NCI-H510A (cell line): ENCODE results near the gene GAGE12D.
"Not testable (repeated sequence)": the region's sequence is repeated elsewhere in the genome, so short reads cannot be mapped to it uniquely, and the experiment has no call there.

Experiments used
- DNase-seq: peaks from one replicate; lab custom pipeline; 2025; lab: John Stamatoyannopoulos, UW

GAGE12D gene, protein sequence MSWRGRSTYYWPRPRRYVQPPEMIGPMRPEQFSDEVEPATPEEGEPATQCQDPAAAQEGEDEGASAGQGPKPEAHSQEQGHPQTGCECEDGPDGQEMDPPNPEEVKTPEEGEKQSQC

DNA sequence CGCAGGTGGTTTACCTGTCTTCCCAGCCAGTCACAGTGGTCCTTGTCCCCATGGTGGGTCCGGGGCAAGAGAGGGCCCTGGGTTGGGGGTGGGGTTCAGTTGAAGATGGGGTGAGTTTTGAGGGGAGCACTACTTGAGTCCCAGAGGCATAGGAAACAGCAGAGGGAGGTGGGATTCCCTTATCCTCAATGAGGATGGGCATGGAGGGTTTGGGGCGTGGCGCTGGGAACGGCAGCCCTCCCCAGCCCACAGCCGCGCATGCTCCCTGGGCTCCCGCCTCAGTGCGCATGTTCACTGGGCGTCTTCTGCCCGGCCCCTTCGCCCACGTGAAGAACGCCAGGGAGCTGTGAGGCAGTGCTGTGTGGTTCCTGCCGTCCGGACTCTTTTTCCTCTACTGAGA is at the start of gene GAGE12D:
TSS of gene GAGE12D (plus strand) at position 301 of the 400 bp plus-strand sequence. CDS start 1,155 bp downstream, outside the sequence.
- not testable (repeated sequence) for DNase-seq

DNA sequence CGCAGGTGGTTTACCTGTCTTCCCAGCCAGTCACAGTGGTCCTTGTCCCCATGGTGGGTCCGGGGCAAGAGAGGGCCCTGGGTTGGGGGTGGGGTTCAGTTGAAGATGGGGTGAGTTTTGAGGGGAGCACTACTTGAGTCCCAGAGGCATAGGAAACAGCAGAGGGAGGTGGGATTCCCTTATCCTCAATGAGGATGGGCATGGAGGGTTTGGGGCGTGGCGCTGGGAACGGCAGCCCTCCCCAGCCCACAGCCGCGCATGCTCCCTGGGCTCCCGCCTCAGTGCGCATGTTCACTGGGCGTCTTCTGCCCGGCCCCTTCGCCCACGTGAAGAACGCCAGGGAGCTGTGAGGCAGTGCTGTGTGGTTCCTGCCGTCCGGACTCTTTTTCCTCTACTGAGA is 9.7 kb upstream of the GAGE12D start, which contains the start of gene GAGE12C:
TSS of gene GAGE12C (plus strand) at position 301 of the 400 bp plus-strand sequence. CDS start 1,155 bp downstream, outside the sequence.
- DNase-seq: not testable (repeated sequence)

DNA sequence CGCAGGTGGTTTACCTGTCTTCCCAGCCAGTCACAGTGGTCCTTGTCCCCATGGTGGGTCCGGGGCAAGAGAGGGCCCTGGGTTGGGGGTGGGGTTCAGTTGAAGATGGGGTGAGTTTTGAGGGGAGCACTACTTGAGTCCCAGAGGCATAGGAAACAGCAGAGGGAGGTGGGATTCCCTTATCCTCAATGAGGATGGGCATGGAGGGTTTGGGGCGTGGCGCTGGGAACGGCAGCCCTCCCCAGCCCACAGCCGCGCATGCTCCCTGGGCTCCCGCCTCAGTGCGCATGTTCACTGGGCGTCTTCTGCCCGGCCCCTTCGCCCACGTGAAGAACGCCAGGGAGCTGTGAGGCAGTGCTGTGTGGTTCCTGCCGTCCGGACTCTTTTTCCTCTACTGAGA is 9.5 kb downstream of the GAGE12D start, which contains the start of gene GAGE12E:
TSS of gene GAGE12E (plus strand) at position 301 of the 400 bp plus-strand sequence. CDS start 1,155 bp downstream, outside the sequence.
- not testable (repeated sequence) for DNase-seq

DNA sequence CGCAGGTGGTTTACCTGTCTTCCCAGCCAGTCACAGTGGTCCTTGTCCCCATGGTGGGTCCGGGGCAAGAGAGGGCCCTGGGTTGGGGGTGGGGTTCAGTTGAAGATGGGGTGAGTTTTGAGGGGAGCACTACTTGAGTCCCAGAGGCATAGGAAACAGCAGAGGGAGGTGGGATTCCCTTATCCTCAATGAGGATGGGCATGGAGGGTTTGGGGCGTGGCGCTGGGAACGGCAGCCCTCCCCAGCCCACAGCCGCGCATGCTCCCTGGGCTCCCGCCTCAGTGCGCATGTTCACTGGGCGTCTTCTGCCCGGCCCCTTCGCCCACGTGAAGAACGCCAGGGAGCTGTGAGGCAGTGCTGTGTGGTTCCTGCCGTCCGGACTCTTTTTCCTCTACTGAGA is 19.0 kb downstream of the GAGE12D start, which contains the start of gene GAGE12F:
TSS of gene GAGE12F (plus strand) at position 301 of the 400 bp plus-strand sequence. CDS start 1,155 bp downstream, outside the sequence.
- DNase-seq: not testable (repeated sequence)

DNA sequence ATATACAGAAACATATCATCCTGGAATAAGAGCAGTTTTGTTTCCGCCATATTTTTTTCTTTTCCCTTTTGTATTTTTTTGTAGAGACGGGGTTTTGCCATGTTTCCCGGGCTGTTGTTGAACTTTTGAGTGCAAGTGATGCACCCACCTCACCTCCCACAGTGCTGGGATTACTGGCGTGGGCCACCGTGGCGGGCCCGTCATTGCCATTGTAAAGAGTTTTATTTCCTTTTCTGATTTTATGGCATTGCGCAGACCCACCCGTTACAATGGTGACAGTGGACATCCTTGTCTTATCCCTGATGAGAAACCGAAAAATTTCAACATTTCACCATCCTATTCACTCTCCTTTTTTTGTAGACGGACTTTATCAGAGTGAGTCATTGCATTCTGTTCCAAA is 27.2 kb downstream of the GAGE12D start:
- not testable (repeated sequence) for DNase-seq

DNA sequence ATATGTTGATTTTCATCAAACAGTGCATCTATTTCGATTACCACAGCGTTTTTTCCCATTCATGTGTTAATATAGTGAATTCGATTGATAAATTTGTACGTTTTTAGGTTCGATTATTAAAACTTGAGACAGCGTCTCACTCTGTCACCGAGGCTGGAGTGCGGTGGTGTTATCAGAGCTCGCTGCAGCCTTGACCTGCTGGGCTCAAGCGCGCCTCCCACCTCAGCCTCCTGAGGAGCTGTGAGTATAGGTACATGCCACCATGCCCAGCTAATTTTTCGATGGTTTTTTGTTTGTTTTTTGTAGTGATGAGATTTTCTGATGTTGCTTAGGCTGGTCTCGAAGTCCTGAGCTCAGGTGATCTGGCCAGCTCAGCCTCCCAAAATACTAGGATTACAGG is 27.6 kb downstream of the GAGE12D start:
- not testable (repeated sequence) for DNase-seq

DNA sequence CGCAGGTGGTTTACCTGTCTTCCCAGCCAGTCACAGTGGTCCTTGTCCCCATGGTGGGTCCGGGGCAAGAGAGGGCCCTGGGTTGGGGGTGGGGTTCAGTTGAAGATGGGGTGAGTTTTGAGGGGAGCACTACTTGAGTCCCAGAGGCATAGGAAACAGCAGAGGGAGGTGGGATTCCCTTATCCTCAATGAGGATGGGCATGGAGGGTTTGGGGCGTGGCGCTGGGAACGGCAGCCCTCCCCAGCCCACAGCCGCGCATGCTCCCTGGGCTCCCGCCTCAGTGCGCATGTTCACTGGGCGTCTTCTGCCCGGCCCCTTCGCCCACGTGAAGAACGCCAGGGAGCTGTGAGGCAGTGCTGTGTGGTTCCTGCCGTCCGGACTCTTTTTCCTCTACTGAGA is 28.6 kb downstream of the GAGE12D start, which contains the start of gene GAGE12G:
TSS of gene GAGE12G (plus strand) at position 301 of the 400 bp plus-strand sequence. CDS start 1,155 bp downstream, outside the sequence.
- DNase-seq: not testable (repeated sequence)

DNA sequence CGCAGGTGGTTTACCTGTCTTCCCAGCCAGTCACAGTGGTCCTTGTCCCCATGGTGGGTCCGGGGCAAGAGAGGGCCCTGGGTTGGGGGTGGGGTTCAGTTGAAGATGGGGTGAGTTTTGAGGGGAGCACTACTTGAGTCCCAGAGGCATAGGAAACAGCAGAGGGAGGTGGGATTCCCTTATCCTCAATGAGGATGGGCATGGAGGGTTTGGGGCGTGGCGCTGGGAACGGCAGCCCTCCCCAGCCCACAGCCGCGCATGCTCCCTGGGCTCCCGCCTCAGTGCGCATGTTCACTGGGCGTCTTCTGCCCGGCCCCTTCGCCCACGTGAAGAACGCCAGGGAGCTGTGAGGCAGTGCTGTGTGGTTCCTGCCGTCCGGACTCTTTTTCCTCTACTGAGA is 38.1 kb downstream of the GAGE12D start, which contains the start of gene GAGE12H:
TSS of gene GAGE12H (plus strand) at position 301 of the 400 bp plus-strand sequence. CDS start 1,155 bp downstream, outside the sequence.
- DNase-seq: not testable (repeated sequence)

DNA sequence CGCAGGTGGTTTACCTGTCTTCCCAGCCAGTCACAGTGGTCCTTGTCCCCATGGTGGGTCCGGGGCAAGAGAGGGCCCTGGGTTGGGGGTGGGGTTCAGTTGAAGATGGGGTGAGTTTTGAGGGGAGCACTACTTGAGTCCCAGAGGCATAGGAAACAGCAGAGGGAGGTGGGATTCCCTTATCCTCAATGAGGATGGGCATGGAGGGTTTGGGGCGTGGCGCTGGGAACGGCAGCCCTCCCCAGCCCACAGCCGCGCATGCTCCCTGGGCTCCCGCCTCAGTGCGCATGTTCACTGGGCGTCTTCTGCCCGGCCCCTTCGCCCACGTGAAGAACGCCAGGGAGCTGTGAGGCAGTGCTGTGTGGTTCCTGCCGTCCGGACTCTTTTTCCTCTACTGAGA is 47.7 kb downstream of the GAGE12D start, which contains the start of gene GAGE2A:
TSS of gene GAGE2A (plus strand) at position 301 of the 400 bp plus-strand sequence. CDS start 1,155 bp downstream, outside the sequence.
- DNase-seq: not testable (repeated sequence)

DNA sequence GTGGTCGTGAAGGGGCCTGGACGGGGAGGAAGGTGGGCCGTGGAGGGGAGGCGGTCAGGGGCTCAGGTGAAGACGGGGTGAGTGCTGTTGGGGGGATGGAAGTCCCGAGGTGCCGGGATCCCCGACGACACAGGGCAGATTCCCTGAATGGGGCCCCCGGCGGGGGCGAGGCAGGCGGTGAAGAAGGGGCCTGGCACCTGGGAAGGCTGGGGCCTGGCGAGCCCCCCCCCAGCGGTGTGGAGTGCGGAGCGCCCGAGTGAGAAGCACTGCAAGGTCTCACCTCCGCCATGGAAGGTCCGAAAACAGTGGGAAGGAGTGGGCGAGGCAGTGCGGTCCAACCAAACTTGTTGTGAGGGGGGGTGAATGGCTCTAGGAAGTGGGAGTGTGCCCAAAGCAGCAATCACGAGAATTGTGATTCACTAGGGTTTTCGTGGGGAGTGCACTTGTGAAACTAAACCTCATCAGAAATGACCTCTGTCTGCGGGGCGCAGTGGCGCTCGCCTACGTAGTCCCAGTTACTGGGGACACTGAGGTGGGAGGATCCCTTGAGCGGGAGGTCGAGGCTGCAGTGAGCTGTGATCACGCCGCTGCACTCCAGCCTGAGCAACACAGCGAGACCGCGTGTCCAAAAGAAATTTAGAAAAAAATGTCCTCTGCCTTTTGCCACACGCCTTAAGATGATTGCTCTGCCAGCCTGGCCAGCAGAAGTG is 48.4 kb downstream of the GAGE12D start:
- not testable (repeated sequence) for DNase-seq

DNA sequence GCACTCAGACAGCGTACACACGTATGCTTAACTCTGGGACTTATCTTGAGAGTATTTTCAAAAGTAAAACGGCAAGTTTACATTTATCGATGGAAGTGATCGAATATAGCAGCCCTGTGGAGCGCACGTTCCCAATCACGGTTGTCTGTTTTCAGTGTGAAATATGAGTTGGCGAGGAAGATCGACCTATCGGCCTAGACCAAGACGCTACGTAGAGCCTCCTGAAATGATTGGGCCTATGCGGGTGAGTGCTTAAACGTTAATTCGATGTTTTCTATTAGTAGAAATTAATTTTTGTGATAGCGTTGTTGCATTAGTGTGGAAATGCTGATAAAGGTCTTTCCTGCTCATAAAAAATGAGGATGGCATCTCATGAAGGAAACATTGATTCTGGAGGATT is 49.0 kb downstream of the GAGE12D start:
- DNase-seq: not testable (repeated sequence)
